Fibroblast of lung (primary cell): ENCODE data around the gene NKX2-3. TPM values are rescaled to one million over a fixed set of nuclear protein-coding genes. Genes with fewer than 3 reads are reported as not detected.

Source experiments
- DNase-seq, 2 donors: peaks; one replicate each; pipeline versions ENCODE4 v3.0.0 to v3.0.0-alpha.2; 2010; ENCODE audit warnings: low read depth in 2 of 2
- H2AFZ ChIP-seq: 2 replicates; pipeline ENCODE4 v1.5.1; 2012; ENCODE audit warnings: low read length, control low read depth, inconsistent platforms
- H3K27ac ChIP-seq: 2 replicates; pipeline ENCODE4 v1.5.1; 2011; ENCODE audit warnings: low read length, control low read depth; ENCODE audit not compliant: insufficient read depth
- H3K27me3 ChIP-seq: 2 replicates; pipeline ENCODE4 v1.5.1; 2011; ENCODE audit warnings: mild to moderate bottlenecking, low read length; ENCODE audit not compliant: control insufficient read depth, insufficient read depth
- H3K36me3 ChIP-seq: 2 replicates; pipeline ENCODE4 v1.5.1; 2011; ENCODE audit warnings: low read length; ENCODE audit not compliant: control insufficient read depth, insufficient read depth
- H3K4me1 ChIP-seq: 2 replicates; pipeline ENCODE4 v1.5.1; 2011; ENCODE audit warnings: low read length; ENCODE audit not compliant: control insufficient read depth, insufficient read depth; ENCODE audit errors: extremely low read depth
- H3K4me2 ChIP-seq: 2 replicates; pipeline ENCODE4 v1.5.1; 2011; ENCODE audit warnings: low read length, control low read depth; ENCODE audit not compliant: insufficient read depth; ENCODE audit errors: extremely low read depth
- H3K4me3 ChIP-seq, 4 experiments: fragments of 200-600 bp in 1 of 4; sonication (generic) in 1 of 4; replicated peaks in 1 of 4; 2 replicates each; pipeline ENCODE4 v1.5.1; 2011 to 2016; ENCODE audit warnings: low read length in 4 of 4, low read depth in 3 of 4, mild to moderate bottlenecking in 3 of 4, control low read depth in 2 of 4, inconsistent platforms in 1 of 4, mixed read lengths in 1 of 4; ENCODE audit not compliant: insufficient read depth in 1 of 4; ENCODE audit errors: control extremely low read depth in 1 of 4
- H3K79me2 ChIP-seq: 2 replicates; pipeline ENCODE4 v1.5.1; 2012; ENCODE audit warnings: mild to moderate bottlenecking, low read length, inconsistent platforms; ENCODE audit not compliant: control insufficient read depth, insufficient read depth
- H3K9ac ChIP-seq: 2 replicates; pipeline ENCODE4 v1.5.1; 2011; ENCODE audit warnings: mild to moderate bottlenecking, low read length, control low read depth; ENCODE audit not compliant: insufficient read depth
- H3K9me3 ChIP-seq: 2 replicates; pipeline ENCODE4 v1.5.1; 2012; ENCODE audit warnings: low read depth, low read length; ENCODE audit not compliant: control insufficient read depth, insufficient read depth
- H4K20me1 ChIP-seq: 2 replicates; pipeline ENCODE4 v1.5.1; 2011; ENCODE audit warnings: low read length; ENCODE audit not compliant: control insufficient read depth, insufficient read depth; ENCODE audit errors: extremely low read depth
- EZH2 ChIP-seq: IDR thresholded peaks from 2 replicates; pipeline ENCODE4 v1.5.1; 2012; ENCODE audit warnings: low read length, control low read depth, mild to moderate bottlenecking; ENCODE audit errors: missing control alignments
- polyA plus RNA-seq, 2 donors: library from polyadenylated mRNA; depleted of rRNA in 1 of 2; stranded (reverse) in 1 of 2; unstranded in 1 of 2; fragments of >200 nt; gene quantifications; 2 replicates each; pipeline ENCODE4 v1.2.1, GENCODE V29; 2011 to 2012; ENCODE audit warnings: missing spikeins in 1 of 2
- total RNA-seq: library from RNA; depleted of rRNA; stranded (reverse); fragments of >200 nt; gene quantifications from 2 replicates; pipeline ENCODE4 v1.2.1, GENCODE V29; 2014
- TF ChIP-seq, protein P1 (sequence below), 2 donors: IDR thresholded peaks in 1 of 2; conservative IDR thresholded peaks in 1 of 2; 1 replicate in 1 of 2; 2 replicates in 1 of 2; pipeline ENCODE4 v1.5.1; 2011 to 2012; ENCODE audit warnings: low read length in 2 of 2, control low read depth in 1 of 2, inconsistent platforms in 1 of 2, low read depth in 1 of 2, mild to moderate bottlenecking in 1 of 2

NKX2-3 gene
- total and polyA plus RNA-seq, 2 donors (not counting 1 experiment from before 2014, with no cell fraction given) = not detected

DNA sequence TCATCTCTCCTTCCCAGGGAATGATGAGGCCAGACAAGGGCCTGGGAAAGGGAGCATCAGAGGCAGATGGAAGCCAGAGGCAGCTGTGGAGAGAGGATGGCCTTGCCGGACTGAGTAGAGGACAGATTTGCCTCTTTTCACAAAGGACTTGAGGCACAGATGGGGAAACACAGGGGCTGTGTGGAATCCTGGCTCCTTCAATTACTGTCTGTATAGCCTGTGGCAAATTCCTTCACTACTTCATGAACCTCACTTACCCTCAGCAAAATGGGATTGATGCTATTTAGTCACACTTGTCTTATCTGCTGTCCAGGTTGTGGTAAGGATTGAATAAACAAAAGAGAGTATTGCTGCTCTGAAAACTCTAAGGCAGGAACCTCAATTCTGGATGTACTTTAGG lies 47.2 kb downstream of the NKX2-3 start:
- Histone ChIP-seq H3K4me1 (no peaks in the 10 kb centered on the region), H3K36me3 (no peaks in the 10 kb centered on the region), H3K4me2 (no peak overlapping the region), H4K20me1 (no peaks in the 10 kb centered on the region), H3K79me2 (no peaks in the 10 kb centered on the region), H3K9me3 (no peaks in the 10 kb centered on the region), H3K27ac (no peak overlapping the region), H3K9ac (no peak overlapping the region), H2AFZ (no peak overlapping the region), H3K4me3 (no peak overlapping the region), H3K27me3 (peaks cover 17% of the 10 kb centered on the region)
- DNase-seq = no peak
- TF ChIP-seq, protein P1, sequence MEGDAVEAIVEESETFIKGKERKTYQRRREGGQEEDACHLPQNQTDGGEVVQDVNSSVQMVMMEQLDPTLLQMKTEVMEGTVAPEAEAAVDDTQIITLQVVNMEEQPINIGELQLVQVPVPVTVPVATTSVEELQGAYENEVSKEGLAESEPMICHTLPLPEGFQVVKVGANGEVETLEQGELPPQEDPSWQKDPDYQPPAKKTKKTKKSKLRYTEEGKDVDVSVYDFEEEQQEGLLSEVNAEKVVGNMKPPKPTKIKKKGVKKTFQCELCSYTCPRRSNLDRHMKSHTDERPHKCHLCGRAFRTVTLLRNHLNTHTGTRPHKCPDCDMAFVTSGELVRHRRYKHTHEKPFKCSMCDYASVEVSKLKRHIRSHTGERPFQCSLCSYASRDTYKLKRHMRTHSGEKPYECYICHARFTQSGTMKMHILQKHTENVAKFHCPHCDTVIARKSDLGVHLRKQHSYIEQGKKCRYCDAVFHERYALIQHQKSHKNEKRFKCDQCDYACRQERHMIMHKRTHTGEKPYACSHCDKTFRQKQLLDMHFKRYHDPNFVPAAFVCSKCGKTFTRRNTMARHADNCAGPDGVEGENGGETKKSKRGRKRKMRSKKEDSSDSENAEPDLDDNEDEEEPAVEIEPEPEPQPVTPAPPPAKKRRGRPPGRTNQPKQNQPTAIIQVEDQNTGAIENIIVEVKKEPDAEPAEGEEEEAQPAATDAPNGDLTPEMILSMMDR (conservative IDR thresholded peaks at IDR 0.05 in 1 of 2, IDR thresholded peaks at IDR 0.05 in 1 of 2; ENCODE audit: low read depth in 1 of 2, low read length in 2 of 2) = no peak
- no peak for TF ChIP-seq EZH2

DNA sequence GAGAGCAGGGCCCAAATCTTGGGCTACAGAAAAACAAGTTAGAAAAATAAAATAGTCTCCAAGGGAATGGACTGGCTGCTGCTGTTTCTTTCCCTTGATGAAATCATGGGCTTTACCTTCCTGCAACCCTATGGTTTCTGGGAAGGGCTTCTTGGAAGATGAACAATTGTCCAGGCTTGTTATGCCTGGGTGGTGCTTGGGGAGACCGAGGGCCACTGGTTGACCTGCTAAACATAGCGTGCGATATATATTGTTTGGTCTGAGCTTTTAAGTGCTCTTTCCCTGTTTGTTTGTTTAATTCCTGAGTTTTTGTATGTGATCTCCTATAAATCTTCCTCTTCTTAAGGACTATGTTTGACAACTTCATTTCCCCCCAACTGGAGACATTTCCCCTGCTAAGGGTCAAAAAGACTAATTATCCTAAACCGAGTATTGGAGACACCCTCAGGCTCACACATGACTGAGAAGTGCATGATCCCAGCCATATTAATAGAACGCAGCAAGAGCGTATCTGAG lies 49.6 kb downstream of the NKX2-3 start:
- H3K9me3 ChIP-seq = no peaks in the 10 kb centered on the region
- H3K27me3 ChIP-seq = peaks cover 27% of the 10 kb centered on the region
- H3K79me2 ChIP-seq = no peaks in the 10 kb centered on the region
- no peak overlapping the region for H2AFZ ChIP-seq
- no peak overlapping the region for H3K9ac ChIP-seq
- H3K4me1 ChIP-seq = no peaks in the 10 kb centered on the region
- no peak overlapping the region for H3K27ac ChIP-seq
- no peaks in the 10 kb centered on the region for H3K36me3 ChIP-seq
- no peak for DNase-seq
- no peak overlapping the region for H3K4me2 ChIP-seq
- no peaks in the 10 kb centered on the region for H4K20me1 ChIP-seq
- H3K4me3 ChIP-seq = no peak overlapping the region
- TF ChIP-seq, protein P1 (conservative IDR thresholded peaks at IDR 0.05 in 1 of 2, IDR thresholded peaks at IDR 0.05 in 1 of 2; ENCODE audit: low read depth in 1 of 2, low read length in 2 of 2) = no peak
- no peak for TF ChIP-seq EZH2

DNA sequence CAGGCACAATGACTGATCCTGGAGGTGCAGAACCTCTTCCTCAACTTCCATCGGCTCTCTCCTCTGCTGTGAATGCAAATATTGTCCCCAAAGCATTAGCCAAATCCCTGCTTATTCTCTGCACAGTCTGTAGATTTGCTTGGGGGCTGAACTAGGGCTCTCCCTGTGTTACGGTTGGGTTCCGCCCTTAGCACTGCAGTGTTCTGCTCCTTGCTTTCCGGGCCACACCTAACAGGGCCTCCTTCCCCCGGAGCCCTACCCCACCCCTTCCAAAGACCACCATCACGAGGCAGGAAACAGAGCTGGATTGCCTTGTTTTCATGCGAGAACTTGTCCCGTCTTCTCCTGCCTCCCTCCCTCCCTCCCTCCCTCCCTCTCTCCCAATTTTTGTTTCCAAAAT lies 50.9 kb downstream of the NKX2-3 start:
- no peak for DNase-seq
- Histone ChIP-seq H3K79me2 (no peaks in the 10 kb centered on the region), H2AFZ (no peak overlapping the region), H3K4me3 (no peak overlapping the region), H3K4me2 (no peak overlapping the region), H3K27ac (no peak overlapping the region), H3K27me3 (peaks cover 31% of the 10 kb centered on the region), H4K20me1 (no peaks in the 10 kb centered on the region), H3K4me1 (no peaks in the 10 kb centered on the region), H3K9ac (no peak overlapping the region), H3K36me3 (no peaks in the 10 kb centered on the region), H3K9me3 (no peaks in the 10 kb centered on the region)
- TF ChIP-seq, protein P1 (conservative IDR thresholded peaks at IDR 0.05 in 1 of 2, IDR thresholded peaks at IDR 0.05 in 1 of 2; ENCODE audit: low read depth in 1 of 2, low read length in 2 of 2) = no peak
- TF ChIP-seq EZH2 = no peak

Other genes with a start within 250 kb of the NKX2-3 start
- gene CNNM1, start 203.6 kb upstream of the NKX2-3 start, total RNA-seq = 0.51 and 0.66 TPM in 2 replicates
- gene CNNM1, start 203.6 kb upstream of the NKX2-3 start, polyA plus RNA-seq = 0.20 and 1.0 TPM in 2 replicates
- 31.8 and 52.2 TPM in 2 replicates for gene GOT1, start 102.3 kb upstream of the NKX2-3 start, total RNA-seq
- 20.8 and 30.2 TPM in 2 replicates for gene GOT1, start 102.3 kb upstream of the NKX2-3 start, polyA plus RNA-seq
- 22.6 and 30.7 TPM in 2 replicates for gene SLC25A28, start 87.5 kb downstream of the NKX2-3 start, total RNA-seq
- 19.8 and 22.4 TPM in 2 replicates for gene SLC25A28, start 87.5 kb downstream of the NKX2-3 start, polyA plus RNA-seq
- 13.6 and 28.9 TPM in 2 replicates for gene ENTPD7, start 126.6 kb downstream of the NKX2-3 start, total RNA-seq
- gene ENTPD7, start 126.6 kb downstream of the NKX2-3 start, polyA plus RNA-seq = 12.1 and 17.3 TPM in 2 replicates
- gene COX15, start 199.2 kb downstream of the NKX2-3 start, total RNA-seq = 43.7 and 43.9 TPM in 2 replicates
- 26.4 and 31.3 TPM in 2 replicates for gene COX15, start 199.2 kb downstream of the NKX2-3 start, polyA plus RNA-seq
- 22.6 TPM in 2 replicates for gene CUTC, start 199.3 kb downstream of the NKX2-3 start, total RNA-seq
- 16.7 and 19.4 TPM in 2 replicates for gene CUTC, start 199.3 kb downstream of the NKX2-3 start, polyA plus RNA-seq
- gene ABCC2, start 249.7 kb downstream of the NKX2-3 start, total RNA-seq = 0.26 and 0.66 TPM in 2 replicates
- gene ABCC2, start 249.7 kb downstream of the NKX2-3 start, polyA plus RNA-seq = 0.17 and 0.21 TPM in 2 replicates